Measurements from ENCODE around the gene GIT2.

GIT2 gene, protein sequence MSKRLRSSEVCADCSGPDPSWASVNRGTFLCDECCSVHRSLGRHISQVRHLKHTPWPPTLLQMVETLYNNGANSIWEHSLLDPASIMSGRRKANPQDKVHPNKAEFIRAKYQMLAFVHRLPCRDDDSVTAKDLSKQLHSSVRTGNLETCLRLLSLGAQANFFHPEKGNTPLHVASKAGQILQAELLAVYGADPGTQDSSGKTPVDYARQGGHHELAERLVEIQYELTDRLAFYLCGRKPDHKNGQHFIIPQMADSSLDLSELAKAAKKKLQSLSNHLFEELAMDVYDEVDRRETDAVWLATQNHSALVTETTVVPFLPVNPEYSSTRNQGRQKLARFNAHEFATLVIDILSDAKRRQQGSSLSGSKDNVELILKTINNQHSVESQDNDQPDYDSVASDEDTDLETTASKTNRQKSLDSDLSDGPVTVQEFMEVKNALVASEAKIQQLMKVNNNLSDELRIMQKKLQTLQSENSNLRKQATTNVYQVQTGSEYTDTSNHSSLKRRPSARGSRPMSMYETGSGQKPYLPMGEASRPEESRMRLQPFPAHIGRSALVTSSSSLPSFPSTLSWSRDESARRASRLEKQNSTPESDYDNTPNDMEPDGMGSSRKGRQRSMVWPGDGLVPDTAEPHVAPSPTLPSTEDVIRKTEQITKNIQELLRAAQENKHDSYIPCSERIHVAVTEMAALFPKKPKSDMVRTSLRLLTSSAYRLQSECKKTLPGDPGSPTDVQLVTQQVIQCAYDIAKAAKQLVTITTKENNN

GRCh38 chr12:109995686-109996482, at the start of gene GIT2:
Gene GIT2, minus strand, starts transcription at chr12:109996368. Its CDS starts 144 bp downstream, at chr12:109996224.
- Histone ChIP-seq H3K4me1 (ENCODE audit: insufficient read depth, low read length) (0 out of 2 replicates have a peak, but pooled peaks cover 3% of the 10 kb centered on the region), H3K36me3 (ENCODE audit: insufficient read depth, low read length) (no peaks in the 10 kb centered on the region), H3K9me3 (ENCODE audit: control insufficient read depth, insufficient read depth, low read length) (no peaks in the 10 kb centered on the region), H3K9ac (ENCODE audit: low read depth, low read length) (peak within 1 kb of the TSS; percentile 93)

DNA sequence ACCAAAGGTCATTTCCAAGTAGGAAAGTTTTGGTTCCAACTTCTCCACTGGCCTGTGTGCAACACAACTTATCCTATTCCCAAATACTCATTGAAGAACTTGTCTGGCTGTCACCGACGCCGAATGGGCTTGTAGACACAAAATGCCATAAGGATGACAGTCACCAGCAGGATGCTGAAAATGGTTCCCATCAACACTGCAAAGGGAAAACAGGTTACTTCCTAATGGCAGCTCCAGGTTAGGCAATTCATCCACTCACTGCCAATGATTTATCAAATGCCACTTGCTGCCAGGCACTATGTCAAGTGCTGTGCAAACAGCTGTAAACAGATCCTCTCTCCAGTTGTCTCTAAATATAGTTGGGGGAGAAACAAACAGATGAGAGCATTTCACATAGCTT, 46.1 kb upstream of the GIT2 start:
- Histone ChIP-seq H3K36me3 (ENCODE audit: insufficient read depth, low read length) (peaks cover 3% of the 10 kb centered on the region; the same call in 1 of the 2 replicates), H3K9me3 (ENCODE audit: control insufficient read depth, insufficient read depth, low read length) (no peaks in the 10 kb centered on the region), H3K9ac (ENCODE audit: low read depth, low read length) (no peak overlapping the region), H3K4me1 (ENCODE audit: insufficient read depth, low read length) (peaks cover 16% of the 10 kb centered on the region)

- Histone ChIP-seq H3K36me3 (ENCODE audit: insufficient read depth, low read length) (peaks cover 3% of the 10 kb centered on the region; the same call in 1 of the 2 replicates), H3K9me3 (ENCODE audit: control insufficient read depth, insufficient read depth, low read length) (no peaks in the 10 kb centered on the region), H3K4me1 (ENCODE audit: insufficient read depth, low read length) (peaks cover 16% of the 10 kb centered on the region), H3K9ac (ENCODE audit: low read depth, low read length) (no peak overlapping the region)
These were observed 43.1 kb upstream of the GIT2 start for GRCh38 chr12:110039085-110039807.

- H3K36me3 ChIP-seq (ENCODE audit: insufficient read depth, low read length): peaks cover 3% of the 10 kb centered on the region; the same call in 1 of the 2 replicates
- peaks cover 16% of the 10 kb centered on the region for H3K4me1 ChIP-seq (ENCODE audit: insufficient read depth, low read length)
- no peak overlapping the region for H3K9ac ChIP-seq (ENCODE audit: low read depth, low read length)
- H3K9me3 ChIP-seq (ENCODE audit: control insufficient read depth, insufficient read depth, low read length): no peaks in the 10 kb centered on the region
These were observed 42.5 kb upstream of the GIT2 start for GRCh38 chr12:110038741-110039084.

- H3K36me3 ChIP-seq (ENCODE audit: insufficient read depth, low read length): peaks cover 3% of the 10 kb centered on the region; the same call in 1 of the 2 replicates
- peaks cover 16% of the 10 kb centered on the region for H3K4me1 ChIP-seq (ENCODE audit: insufficient read depth, low read length)
- H3K9me3 ChIP-seq (ENCODE audit: control insufficient read depth, insufficient read depth, low read length): no peaks in the 10 kb centered on the region
- no peak overlapping the region for H3K9ac ChIP-seq (ENCODE audit: low read depth, low read length)
These were observed 41.1 kb upstream of the GIT2 start for GRCh38 chr12:110037315-110037714.

DNA sequence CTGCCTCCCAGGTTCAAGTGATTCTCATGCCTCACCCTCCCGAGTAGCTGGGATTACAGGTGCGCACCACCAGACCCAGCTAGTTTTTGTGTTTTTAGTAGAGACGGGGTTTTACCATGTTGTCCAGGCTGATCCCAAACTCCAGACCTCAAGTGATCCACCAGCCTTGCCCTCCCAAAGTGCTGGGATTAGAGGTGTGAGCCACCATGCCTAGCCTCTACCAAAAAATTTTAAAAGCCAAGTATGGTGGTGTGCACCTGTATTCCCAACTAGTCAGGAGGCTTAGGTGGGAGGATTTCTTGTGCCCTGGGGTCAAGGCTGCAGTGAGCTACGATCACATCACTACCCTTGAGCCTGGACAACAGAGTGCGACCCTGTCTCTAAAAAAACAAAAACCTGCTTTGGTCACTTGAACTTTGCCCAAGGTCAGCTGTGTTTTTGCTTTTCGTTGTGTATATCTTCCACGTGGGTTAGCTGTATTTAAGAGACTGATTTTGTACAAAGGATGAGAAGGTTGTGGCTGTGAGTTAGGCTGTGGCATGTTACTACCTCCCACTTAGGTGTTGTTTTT, 39.5 kb upstream of the GIT2 start:
- Histone ChIP-seq H3K9me3 (ENCODE audit: control insufficient read depth, insufficient read depth, low read length) (no peaks in the 10 kb centered on the region), H3K4me1 (ENCODE audit: insufficient read depth, low read length) (peaks cover 16% of the 10 kb centered on the region), H3K36me3 (ENCODE audit: insufficient read depth, low read length) (no peaks in the 10 kb centered on the region), H3K9ac (ENCODE audit: low read depth, low read length) (no peak overlapping the region)

- Histone ChIP-seq H3K4me1 (ENCODE audit: insufficient read depth, low read length) (peaks cover 6% of the 10 kb centered on the region), H3K9me3 (ENCODE audit: control insufficient read depth, insufficient read depth, low read length) (no peaks in the 10 kb centered on the region), H3K9ac (ENCODE audit: low read depth, low read length) (no peak overlapping the region), H3K36me3 (ENCODE audit: insufficient read depth, low read length) (no peaks in the 10 kb centered on the region; the same call in 1 of the 2 replicates)
These were observed 37.7 kb upstream of the GIT2 start for GRCh38 chr12:110033888-110034287.

DNA sequence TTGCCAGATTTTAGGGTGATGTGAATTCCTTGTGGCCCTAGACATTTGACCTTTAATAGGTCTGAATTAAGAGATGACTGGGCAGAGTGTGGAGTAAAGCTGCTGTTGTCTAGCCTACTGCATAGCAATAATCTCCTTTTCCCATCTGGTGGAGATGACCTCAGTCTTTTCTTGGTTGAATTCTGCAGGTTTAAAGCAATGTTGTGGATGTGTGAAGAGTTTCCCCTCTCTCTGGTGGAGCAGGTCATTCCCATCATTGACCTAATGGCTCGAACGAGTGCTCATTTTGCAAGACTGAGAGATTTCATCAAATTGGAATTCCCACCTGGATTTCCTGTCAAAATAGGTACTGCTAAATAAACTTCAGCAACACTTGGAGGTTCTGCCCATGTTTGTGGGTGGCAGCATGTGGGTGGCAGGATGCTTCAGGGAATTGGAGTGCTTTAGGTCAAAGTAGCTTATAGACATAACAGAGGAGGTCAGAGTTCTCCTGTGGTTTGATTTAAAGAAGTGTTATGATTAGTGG, 33.2 kb upstream of the GIT2 start:
- H3K36me3 ChIP-seq (ENCODE audit: insufficient read depth, low read length): peaks cover 4% of the 10 kb centered on the region
- H3K4me1 ChIP-seq (ENCODE audit: insufficient read depth, low read length): no peaks in the 10 kb centered on the region
- no peaks in the 10 kb centered on the region for H3K9me3 ChIP-seq (ENCODE audit: control insufficient read depth, insufficient read depth, low read length)
- no peak overlapping the region for H3K9ac ChIP-seq (ENCODE audit: low read depth, low read length)

DNA sequence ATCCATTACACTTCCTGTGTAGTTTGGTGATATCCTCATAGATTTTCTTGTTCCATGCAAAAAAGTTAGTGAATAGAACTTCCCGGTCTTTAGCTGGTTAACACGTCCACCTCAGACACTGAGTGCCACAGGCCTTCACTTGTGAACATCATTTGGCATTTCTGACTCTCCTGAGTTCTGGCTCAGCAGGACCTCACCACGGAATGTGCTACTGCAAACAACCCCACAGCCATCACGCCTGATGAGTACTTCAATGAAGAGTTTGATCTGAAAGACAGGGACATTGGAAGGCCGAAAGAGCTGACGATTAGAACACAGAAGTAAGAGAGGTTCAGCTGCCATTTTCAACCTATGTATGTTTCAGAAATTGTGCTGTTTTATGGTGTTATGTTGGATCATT, 32.2 kb upstream of the GIT2 start:
- H3K36me3 ChIP-seq (ENCODE audit: insufficient read depth, low read length): peaks cover 4% of the 10 kb centered on the region
- H3K4me1 ChIP-seq (ENCODE audit: insufficient read depth, low read length): peaks cover 2% of the 10 kb centered on the region
- no peaks in the 10 kb centered on the region for H3K9me3 ChIP-seq (ENCODE audit: control insufficient read depth, insufficient read depth, low read length)
- no peak overlapping the region for H3K9ac ChIP-seq (ENCODE audit: low read depth, low read length)

- Histone ChIP-seq H3K9me3 (ENCODE audit: control insufficient read depth, insufficient read depth, low read length) (no peaks in the 10 kb centered on the region), H3K4me1 (ENCODE audit: insufficient read depth, low read length) (peaks cover 9% of the 10 kb centered on the region), H3K36me3 (ENCODE audit: insufficient read depth, low read length) (peaks cover 4% of the 10 kb centered on the region; the same call in 1 of the 2 replicates), H3K9ac (ENCODE audit: low read depth, low read length) (no peak overlapping the region)
These were observed 27.9 kb upstream of the GIT2 start for GRCh38 chr12:110024051-110024450.

DNA sequence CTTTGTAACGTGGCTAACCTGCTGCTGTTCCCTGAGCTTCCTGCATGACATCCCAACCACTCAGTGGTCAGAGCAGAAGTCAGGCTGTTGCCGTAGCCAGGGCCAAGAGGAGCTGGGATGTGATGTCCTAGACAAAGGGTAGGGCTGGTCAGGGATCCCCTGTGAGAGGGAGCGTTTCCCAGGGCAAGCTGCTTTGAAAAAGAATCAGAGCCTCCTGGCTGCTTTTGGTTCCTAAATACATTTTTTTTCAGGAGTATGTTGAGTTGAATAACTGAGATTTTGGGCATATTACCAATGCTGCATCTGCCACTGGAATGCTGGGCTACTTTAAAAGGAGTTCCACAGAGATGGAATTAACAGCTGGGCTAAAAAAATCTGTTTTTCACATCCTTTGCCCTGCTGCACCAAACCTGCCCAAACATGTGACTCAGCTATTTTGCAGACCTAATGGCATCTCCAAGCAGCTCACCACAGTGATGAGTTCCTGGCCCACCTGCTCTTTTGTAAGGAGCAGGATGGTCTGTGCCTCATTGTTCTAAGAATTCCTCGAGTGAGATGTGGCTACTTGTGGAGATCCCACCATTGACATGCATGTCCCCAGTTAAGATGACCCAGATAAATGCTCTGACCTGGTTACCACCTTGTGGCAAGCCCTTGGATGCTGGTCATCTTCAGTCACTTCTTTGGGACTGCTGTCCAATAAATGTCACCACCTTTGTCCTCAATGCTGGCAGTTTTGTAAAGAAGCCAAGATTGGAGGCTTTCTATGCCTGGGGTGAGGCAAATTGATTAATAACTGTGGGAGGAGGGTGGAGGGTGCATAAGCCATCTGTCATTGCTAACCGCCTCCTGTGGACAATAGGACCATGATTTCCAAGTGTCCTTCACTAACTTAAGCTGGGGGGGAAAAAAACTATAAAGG, 27.2 kb upstream of the GIT2 start:
- Histone ChIP-seq H3K9me3 (ENCODE audit: control insufficient read depth, insufficient read depth, low read length) (no peaks in the 10 kb centered on the region), H3K4me1 (ENCODE audit: insufficient read depth, low read length) (peaks cover 9% of the 10 kb centered on the region), H3K36me3 (ENCODE audit: insufficient read depth, low read length) (peaks cover 2% of the 10 kb centered on the region; the same call in 1 of the 2 replicates), H3K9ac (ENCODE audit: low read depth, low read length) (no peak overlapping the region)

DNA sequence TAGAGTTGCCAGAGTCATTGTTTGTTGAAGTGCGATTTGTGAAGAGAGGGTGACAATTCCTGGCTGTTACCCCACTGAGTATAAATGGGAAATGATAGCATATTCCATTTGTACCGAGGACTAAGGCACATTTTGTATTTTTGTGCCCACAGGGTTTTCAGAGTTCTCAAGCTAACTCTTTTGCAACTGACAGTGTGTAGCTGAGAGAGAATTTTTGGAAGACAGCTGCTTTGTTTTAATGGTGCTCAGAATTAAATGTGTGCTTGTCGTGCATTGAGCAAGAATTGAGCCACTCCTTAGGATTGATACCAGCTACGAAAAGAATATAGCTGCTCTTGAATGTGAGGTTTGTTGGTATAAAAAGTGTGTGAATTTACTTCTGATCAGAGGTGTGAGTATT, 24.8 kb upstream of the GIT2 start:
- peaks cover 9% of the 10 kb centered on the region for H3K4me1 ChIP-seq (ENCODE audit: insufficient read depth, low read length)
- no peak overlapping the region for H3K9ac ChIP-seq (ENCODE audit: low read depth, low read length)
- no peaks in the 10 kb centered on the region for H3K9me3 ChIP-seq (ENCODE audit: control insufficient read depth, insufficient read depth, low read length)
- H3K36me3 ChIP-seq (ENCODE audit: insufficient read depth, low read length): no peaks in the 10 kb centered on the region

Measured in ES-I3 (cell line).